ENCODE results near the gene BGLAP.
"Not testable (repeated sequence)": the region's sequence is repeated elsewhere in the genome, so short reads cannot be mapped to it uniquely, and the experiment has no call there.

BGLAP gene

GRCh38 chr1:156213644-156213966 is 28.4 kb upstream of the BGLAP start:
- peak overlapping the region; percentile 86 for H3K4me3 Mint-ChIP-seq
- no peaks in the 10 kb centered on the region for H3K9me3 Mint-ChIP-seq
- H3K4me1 Mint-ChIP-seq = peaks cover 58% of the 10 kb centered on the region
- H3K36me3 Mint-ChIP-seq = peaks cover 35% of the 10 kb centered on the region
- H3K27me3 Mint-ChIP-seq = no peaks in the 10 kb centered on the region
- DNase-seq = no peak
- H3K27ac Mint-ChIP-seq = peak overlapping the region; percentile 99
- CTCF ChIA-PET = interaction anchor here (1.2 to 5.1 kb wide), 5 partner anchors 11 to 67 kb away, joined by 3 to 44 read pairs (median 6); no protein-coding TSS in a partner anchor

- H3K36me3 Mint-ChIP-seq = peaks cover 32% of the 10 kb centered on the region
- H3K4me1 Mint-ChIP-seq = peaks cover 60% of the 10 kb centered on the region
- peak overlapping the region; percentile 99 for H3K27ac Mint-ChIP-seq
- no peak for DNase-seq
- CTCF ChIA-PET = interaction anchor here (1.2 to 5.1 kb wide), 4 partner anchors 10 to 68 kb away, joined by 3 to 44 read pairs (median 5); no protein-coding TSS in a partner anchor
- peaks cover under 1% of the 10 kb centered on the region for H3K9me3 Mint-ChIP-seq
- peak overlapping the region; percentile 86 for H3K4me3 Mint-ChIP-seq
- H3K27me3 Mint-ChIP-seq = no peaks in the 10 kb centered on the region
These were observed 27.8 kb upstream of the BGLAP start for GRCh38 chr1:156214024-156214748.

- not testable (repeated sequence) for DNase-seq, H3K27me3 Mint-ChIP-seq, H3K9me3 Mint-ChIP-seq
- peak overlapping the region; percentile 42 for H3K4me3 Mint-ChIP-seq
- peaks cover 78% of the 10 kb centered on the region for H3K4me1 Mint-ChIP-seq
- CTCF ChIA-PET = interaction anchor here (5.1 kb wide), 1 partner anchor 8 kb away, joined by 44 read pairs; no protein-coding TSS in a partner anchor
- H3K36me3 Mint-ChIP-seq = peaks cover 37% of the 10 kb centered on the region
- peak overlapping the region; percentile 98 for H3K27ac Mint-ChIP-seq
These were observed 25.5 kb upstream of the BGLAP start for GRCh38 chr1:156216361-156217086.

GRCh38 chr1:156217871-156218270 is 24.1 kb upstream of the BGLAP start:
- no peaks in the 10 kb centered on the region for H3K27me3 Mint-ChIP-seq
- H3K36me3 Mint-ChIP-seq = peaks cover 44% of the 10 kb centered on the region
- CTCF ChIA-PET = interaction anchor here (1.1 kb wide), 1 partner anchor 42 kb away, joined by 5 read pairs; no protein-coding TSS in a partner anchor
- DNase-seq = peak; percentile 49
- H3K27ac Mint-ChIP-seq = peak overlapping the region; percentile 98
- H3K4me1 Mint-ChIP-seq = peaks cover 79% of the 10 kb centered on the region
- peak overlapping the region; percentile 42 for H3K4me3 Mint-ChIP-seq
- peaks cover 3% of the 10 kb centered on the region for H3K9me3 Mint-ChIP-seq

- Mint-ChIP-seq H3K27ac (peak overlapping the region; percentile 81), H3K9me3 (peaks cover 3% of the 10 kb centered on the region), H3K27me3 (no peaks in the 10 kb centered on the region), H3K4me3 (no peak overlapping the region), H3K36me3 (peaks cover 42% of the 10 kb centered on the region), H3K4me1 (peaks cover 73% of the 10 kb centered on the region)
- DNase-seq = no peak
- CTCF ChIA-PET = interaction anchor here (1.2 to 1.5 kb wide), 3 partner anchors 21 to 74 kb away, joined by 4 to 5 read pairs (median 5); partner anchors contain the start of gene SLC25A44
These were observed 21.8 kb upstream of the BGLAP start for GRCh38 chr1:156220226-156220625.

GRCh38 chr1:156221986-156222692 is 19.8 kb upstream of the BGLAP start:
- Mint-ChIP-seq H3K27ac (peak overlapping the region; percentile 85), H3K36me3 (peaks cover 48% of the 10 kb centered on the region), H3K4me1 (peaks cover 75% of the 10 kb centered on the region), H3K9me3 (peaks cover 3% of the 10 kb centered on the region), H3K4me3 (no peak overlapping the region), H3K27me3 (no peaks in the 10 kb centered on the region)
- CTCF ChIA-PET = interaction anchor here (0.7 to 9.9 kb wide), 4 partner anchors 8 to 73 kb away, joined by 3 to 315 read pairs (median 24); partner anchors contain the start of genes PMF1 and SEMA4A
- no peak for DNase-seq

- DNase-seq = no peak
- CTCF ChIA-PET = interaction anchor here (0.6 to 9.9 kb wide), 21 partner anchors 12 to 221 kb away, joined by 3 to 315 read pairs (median 4); partner anchors contain the start of genes PMF1, SEMA4A and SMG5
- Mint-ChIP-seq H3K27ac (peak overlapping the region; percentile 89), H3K36me3 (peaks cover 55% of the 10 kb centered on the region), H3K4me1 (peaks cover 51% of the 10 kb centered on the region), H3K27me3 (no peaks in the 10 kb centered on the region), H3K4me3 (no peak overlapping the region), H3K9me3 (no peaks in the 10 kb centered on the region)
These were observed 16.3 kb upstream of the BGLAP start for GRCh38 chr1:156225677-156226014.

GRCh38 chr1:156226116-156226538 is 15.9 kb upstream of the BGLAP start:
- CTCF ChIA-PET = interaction anchor here (0.6 to 9.9 kb wide), 13 partner anchors 12 to 130 kb away, joined by 3 to 315 read pairs (median 7); partner anchors contain the start of genes PMF1 and SEMA4A
- Mint-ChIP-seq H3K4me1 (peaks cover 48% of the 10 kb centered on the region), H3K9me3 (no peaks in the 10 kb centered on the region), H3K27me3 (no peaks in the 10 kb centered on the region), H3K36me3 (peaks cover 51% of the 10 kb centered on the region), H3K4me3 (no peak overlapping the region), H3K27ac (peak overlapping the region; percentile 89)
- DNase-seq = no peak

GRCh38 chr1:156226782-156227181 is 15.2 kb upstream of the BGLAP start:
- H3K27me3 Mint-ChIP-seq = no peaks in the 10 kb centered on the region
- no peak overlapping the region for H3K4me3 Mint-ChIP-seq
- H3K4me1 Mint-ChIP-seq = peaks cover 41% of the 10 kb centered on the region
- H3K9me3 Mint-ChIP-seq = no peaks in the 10 kb centered on the region
- no peak for DNase-seq
- CTCF ChIA-PET = interaction anchor here (0.6 to 9.9 kb wide), 7 partner anchors 13 to 323 kb away, joined by 3 to 315 read pairs (median 16); partner anchors contain the start of genes PMF1 and SEMA4A
- peaks cover 46% of the 10 kb centered on the region for H3K36me3 Mint-ChIP-seq
- H3K27ac Mint-ChIP-seq = peak overlapping the region; percentile 89

- H3K27me3 Mint-ChIP-seq = no peaks in the 10 kb centered on the region
- H3K9me3 Mint-ChIP-seq = no peaks in the 10 kb centered on the region
- H3K4me1 Mint-ChIP-seq = peaks cover 24% of the 10 kb centered on the region
- DNase-seq = no peak
- CTCF ChIA-PET = interaction anchor here (1.5 to 9.9 kb wide), 2 partner anchors 79 to 91 kb away, joined by 3 to 315 read pairs; partner anchors contain the start of gene SEMA4A
- no peak overlapping the region for H3K27ac Mint-ChIP-seq
- H3K4me3 Mint-ChIP-seq = no peak overlapping the region
- peaks cover 31% of the 10 kb centered on the region for H3K36me3 Mint-ChIP-seq
These were observed 13.5 kb upstream of the BGLAP start for GRCh38 chr1:156228501-156228900.

- Mint-ChIP-seq H3K27ac (no peak overlapping the region), H3K36me3 (peaks cover 27% of the 10 kb centered on the region), H3K9me3 (no peaks in the 10 kb centered on the region), H3K27me3 (no peaks in the 10 kb centered on the region), H3K4me3 (no peak overlapping the region), H3K4me1 (peaks cover 17% of the 10 kb centered on the region)
- CTCF ChIA-PET = interaction anchor here (0.7 to 9.9 kb wide), 2 partner anchors 81 to 369 kb away, joined by 3 to 315 read pairs; partner anchors contain the start of gene SEMA4A
- DNase-seq = no peak
These were observed 12.0 kb upstream of the BGLAP start for GRCh38 chr1:156229809-156230472.

- Mint-ChIP-seq H3K27me3 (no peaks in the 10 kb centered on the region), H3K4me1 (peaks cover 14% of the 10 kb centered on the region), H3K9me3 (no peaks in the 10 kb centered on the region), H3K36me3 (peaks cover 26% of the 10 kb centered on the region), H3K4me3 (no peak overlapping the region), H3K27ac (no peak overlapping the region)
- DNase-seq = no peak
- CTCF ChIA-PET = interaction anchor here (9.9 kb wide), 1 partner anchor 81 kb away, joined by 315 read pairs; the partner anchor contains the start of gene SEMA4A
These were observed 11.5 kb upstream of the BGLAP start for GRCh38 chr1:156230473-156230837.

- H3K4me3 Mint-ChIP-seq = no peak overlapping the region
- H3K27me3 Mint-ChIP-seq = no peaks in the 10 kb centered on the region
- peaks cover 2% of the 10 kb centered on the region for H3K4me1 Mint-ChIP-seq
- H3K9me3 Mint-ChIP-seq = no peaks in the 10 kb centered on the region
- no peak overlapping the region for H3K27ac Mint-ChIP-seq
- CTCF ChIA-PET = interaction anchor here (0.5 to 1.1 kb wide), 3 partner anchors 10 to 87 kb away, joined by 3 read pairs; no protein-coding TSS in a partner anchor
- DNase-seq = no peak
- peaks cover 28% of the 10 kb centered on the region for H3K36me3 Mint-ChIP-seq
These were observed 9.6 kb upstream of the BGLAP start for GRCh38 chr1:156232201-156232894.
